GM21423 (cell line): ENCODE data around the gene HSPA4L.
A peak's percentile ranks its signal among the peaks of the same experiment; 100 is the strongest.

Experiments used
- ATAC-seq: cut with Tn5 transposase; IDR thresholded peaks from one replicate; pipeline ENCODE4 v1.9.1; 2021; ENCODE audit warnings: mild to moderate bottlenecking, moderate library complexity; ENCODE audit not compliant: unreplicated experiment

HSPA4L gene

GRCh38 chr4:127783026-127783769 is 1.1 kb downstream of the HSPA4L start:
- ATAC-seq: peak; percentile 12

GRCh38 chr4:127783955-127784770 is 2.0 kb downstream of the HSPA4L start:
- no peak for ATAC-seq

DNA sequence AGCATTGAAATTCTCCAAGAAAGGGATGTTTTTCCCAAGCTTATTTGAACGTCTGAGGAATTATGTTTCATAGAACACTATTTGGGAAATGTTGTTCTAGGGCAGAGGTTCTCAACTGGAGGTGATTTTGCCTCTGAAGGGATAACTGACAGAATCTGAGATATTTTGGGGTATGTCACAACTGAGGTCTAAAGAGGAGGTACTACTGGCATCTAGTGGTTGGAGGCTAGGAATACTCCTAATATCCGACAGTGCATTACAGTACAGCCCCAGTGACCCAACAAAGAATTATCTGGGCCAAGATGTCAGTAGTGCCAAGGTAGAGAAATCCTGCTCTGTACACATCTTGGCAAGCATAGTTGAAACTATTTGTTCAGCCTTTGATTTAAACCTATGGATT is 6.4 kb downstream of the HSPA4L start:
- peak; percentile 43 for ATAC-seq

DNA sequence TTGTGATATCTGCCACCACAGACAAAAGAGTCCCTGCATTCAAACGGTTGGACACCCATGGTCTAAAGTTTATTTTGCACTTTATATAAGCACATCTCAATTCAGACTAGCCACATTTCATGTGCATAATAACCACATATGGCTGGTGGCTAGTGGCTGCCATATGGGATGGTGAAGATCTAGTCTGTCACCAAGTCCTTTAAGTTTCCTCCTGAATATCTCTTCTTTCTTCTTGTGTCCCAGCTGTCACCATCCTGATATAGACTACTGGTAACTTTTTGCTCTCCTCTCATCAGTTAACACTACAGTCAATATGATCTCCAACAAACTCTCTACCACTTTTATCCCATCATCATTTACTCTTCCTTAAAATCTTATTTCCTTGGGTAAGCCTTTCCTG is 9.3 kb downstream of the HSPA4L start:
- no peak for ATAC-seq

- ATAC-seq: no peak
Observed at GRCh38 chr4:127793528-127793927, 11.4 kb downstream of the HSPA4L start.

GRCh38 chr4:127799711-127800110 is 17.6 kb downstream of the HSPA4L start:
- no peak for ATAC-seq

DNA sequence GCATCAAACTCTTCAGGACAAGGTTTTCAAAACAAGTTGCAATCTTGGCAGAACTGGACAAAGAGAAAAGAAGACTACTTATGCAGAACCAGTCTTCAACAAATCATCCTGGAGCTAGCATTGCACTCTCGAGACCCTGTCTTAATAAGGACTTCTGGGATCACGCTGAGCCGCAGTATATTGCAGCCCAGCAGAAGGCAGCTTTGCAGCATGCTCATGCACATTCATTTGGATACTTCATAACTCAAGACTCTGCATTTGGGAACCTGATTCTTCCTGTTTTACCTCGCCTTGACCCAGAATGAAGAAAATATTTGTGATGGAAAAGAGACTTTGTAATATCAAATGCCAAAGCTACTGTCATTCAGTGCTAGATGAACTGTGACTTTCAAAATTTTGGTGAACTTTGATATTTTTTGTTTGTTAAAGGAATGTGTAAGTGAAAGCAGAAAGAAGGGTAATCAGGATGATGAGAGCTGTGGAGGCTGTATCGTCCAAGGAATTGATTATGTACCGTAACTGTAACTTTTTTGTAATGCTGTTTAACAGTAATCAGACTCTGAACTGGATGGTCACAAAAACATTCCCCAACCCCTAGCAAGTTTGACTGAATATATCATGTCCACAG is 27.2 kb downstream of the HSPA4L start:
- no peak for ATAC-seq

DNA sequence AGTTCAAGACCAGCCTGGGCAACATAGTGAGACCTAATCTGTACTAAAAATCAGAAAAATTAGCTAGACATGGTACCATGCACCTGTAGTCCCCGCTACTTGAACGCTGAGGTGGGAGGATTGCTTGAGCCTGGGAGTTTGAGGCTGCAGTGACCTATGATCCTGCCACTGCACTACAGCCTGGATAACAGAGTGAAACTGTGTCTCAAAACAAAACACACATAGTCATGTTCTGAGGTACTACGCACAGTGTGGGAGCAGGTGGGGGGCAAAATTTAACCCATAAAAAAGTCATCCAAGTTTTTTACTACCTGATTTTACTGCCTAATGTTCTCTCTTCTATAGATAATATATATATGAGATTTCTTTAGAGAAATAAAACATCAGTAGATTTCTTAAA is 28.4 kb downstream of the HSPA4L start:
- no peak for ATAC-seq

GRCh38 chr4:127822430-127822829 is 40.3 kb downstream of the HSPA4L start:
- ATAC-seq: no peak

- no peak for ATAC-seq
Observed at GRCh38 chr4:127828121-127828520, 46.0 kb downstream of the HSPA4L start.

DNA sequence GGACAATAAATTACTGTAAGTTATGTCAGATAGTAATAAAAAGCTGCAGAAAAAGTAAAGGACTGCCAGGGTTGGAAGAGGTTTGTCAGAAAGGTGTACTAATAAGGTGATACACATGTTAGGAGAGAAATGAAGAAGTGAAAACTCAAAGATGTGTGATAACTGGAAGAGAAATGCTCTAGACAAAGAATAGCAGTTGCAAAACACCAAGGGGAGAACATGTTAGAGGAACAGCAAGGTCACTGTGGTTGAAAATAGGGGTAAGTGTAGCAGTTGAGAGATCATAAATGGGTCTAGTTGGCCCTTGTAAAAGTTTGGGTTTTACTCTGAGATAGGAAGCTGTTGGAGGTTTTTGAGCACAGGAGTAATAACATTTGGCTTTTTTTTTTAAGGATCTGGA is 46.9 kb downstream of the HSPA4L start:
- peak; percentile 83 for ATAC-seq

DNA sequence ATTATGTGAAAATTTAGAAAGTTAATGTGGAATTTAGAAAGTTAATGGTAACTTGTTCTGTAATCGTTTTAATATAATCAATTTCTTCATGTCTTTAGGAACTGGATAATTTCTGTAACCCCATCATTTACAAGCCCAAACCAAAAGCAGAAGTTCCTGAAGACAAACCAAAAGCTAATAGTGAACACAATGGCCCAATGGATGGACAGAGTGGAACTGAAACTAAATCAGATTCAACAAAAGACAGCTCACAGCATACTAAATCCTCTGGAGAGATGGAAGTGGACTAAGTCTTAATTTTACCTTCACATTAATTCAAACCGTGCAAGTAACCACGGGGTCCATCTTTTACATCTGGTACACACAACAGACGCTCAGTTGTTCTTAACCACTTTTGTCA is 50.5 kb downstream of the HSPA4L start:
- ATAC-seq: peak; percentile 69

DNA sequence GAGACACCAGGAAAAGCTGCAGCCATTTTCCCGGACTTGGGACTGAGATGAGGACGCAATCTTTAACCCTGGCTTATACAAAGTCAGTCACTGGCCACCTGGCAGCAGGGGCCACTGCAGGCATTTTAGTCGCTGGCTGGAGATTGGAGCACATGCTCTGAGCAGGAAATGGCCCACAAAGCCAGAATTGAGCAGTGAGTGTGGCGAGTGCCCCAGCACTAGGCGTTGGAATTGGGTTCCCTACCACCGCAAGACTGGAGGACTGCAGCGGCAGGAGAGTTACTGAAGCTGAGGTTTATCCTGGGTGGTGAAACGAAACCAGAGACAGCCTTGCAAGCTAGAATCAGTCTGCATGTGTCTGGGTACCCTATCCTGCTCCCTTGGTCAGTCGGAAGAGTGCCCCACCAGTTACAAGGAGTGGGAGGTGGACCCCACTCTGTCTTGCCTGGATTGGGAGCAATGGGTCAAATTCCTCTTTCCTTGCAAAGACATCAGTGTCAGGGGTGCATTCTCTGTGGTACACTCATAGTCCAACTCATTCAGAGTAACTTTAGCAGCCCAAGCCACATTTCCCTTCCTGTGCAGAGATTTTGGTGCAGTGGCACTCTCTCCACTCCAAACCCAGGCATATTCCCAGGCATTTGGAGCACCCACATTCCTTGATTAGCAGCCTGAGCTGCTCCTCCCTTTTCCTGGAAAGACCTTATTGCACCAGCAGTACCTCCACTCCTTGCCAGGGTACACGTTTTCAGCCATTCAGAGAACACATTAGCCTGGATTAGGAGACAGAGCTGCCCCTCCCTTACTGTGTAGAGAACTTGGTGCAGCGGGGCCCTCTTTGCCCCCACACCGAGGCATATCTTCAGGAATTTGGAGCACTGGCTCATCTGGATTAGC is 61.8 kb downstream of the HSPA4L start:
- no peak for ATAC-seq

DNA sequence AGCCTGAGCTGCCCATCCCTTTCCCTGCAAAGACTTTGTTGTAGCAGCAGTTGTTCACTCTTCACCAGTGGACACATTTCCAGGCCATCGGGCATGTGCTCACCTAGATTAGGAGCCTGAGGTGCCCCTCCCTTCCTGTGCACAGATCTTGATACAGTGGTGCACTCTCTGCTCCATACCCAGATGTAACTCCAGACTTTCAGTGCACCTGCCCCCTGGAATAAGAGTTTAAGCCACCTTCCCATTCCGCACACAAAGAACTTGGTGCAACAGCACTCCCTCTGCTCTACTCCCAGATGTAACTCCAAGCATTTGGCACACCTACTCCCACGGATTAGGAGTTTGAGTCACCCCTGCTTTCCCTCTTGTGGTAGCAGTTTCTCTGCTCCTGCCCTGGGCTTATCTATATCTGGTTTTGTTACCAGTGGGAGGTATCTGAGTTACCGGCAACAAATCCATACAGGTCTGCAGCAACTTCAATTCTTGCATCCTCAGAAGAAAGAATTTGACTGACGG is 62.5 kb downstream of the HSPA4L start:
- ATAC-seq: no peak

GRCh38 chr4:127846061-127846460 is 63.9 kb downstream of the HSPA4L start:
- ATAC-seq: no peak

DNA sequence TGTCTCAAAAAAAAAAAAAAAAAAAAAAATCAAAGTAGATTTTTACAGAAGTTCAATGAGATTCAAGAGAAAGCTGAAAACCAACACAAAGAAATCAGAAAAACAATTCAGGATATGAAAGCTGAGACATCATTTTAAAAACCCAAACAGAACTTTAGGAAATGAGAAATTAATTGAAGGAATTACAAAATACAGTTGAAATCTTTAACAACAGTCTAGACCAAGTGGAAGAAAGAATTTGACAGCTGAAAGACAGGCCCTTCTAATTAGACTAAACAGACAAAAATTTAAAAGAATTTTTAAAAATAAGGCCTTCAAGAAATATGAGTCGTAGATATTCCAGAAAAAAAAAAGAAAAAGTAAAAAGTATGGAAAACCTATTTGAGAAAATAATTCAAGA is 64.6 kb downstream of the HSPA4L start:
- ATAC-seq: no peak

DNA sequence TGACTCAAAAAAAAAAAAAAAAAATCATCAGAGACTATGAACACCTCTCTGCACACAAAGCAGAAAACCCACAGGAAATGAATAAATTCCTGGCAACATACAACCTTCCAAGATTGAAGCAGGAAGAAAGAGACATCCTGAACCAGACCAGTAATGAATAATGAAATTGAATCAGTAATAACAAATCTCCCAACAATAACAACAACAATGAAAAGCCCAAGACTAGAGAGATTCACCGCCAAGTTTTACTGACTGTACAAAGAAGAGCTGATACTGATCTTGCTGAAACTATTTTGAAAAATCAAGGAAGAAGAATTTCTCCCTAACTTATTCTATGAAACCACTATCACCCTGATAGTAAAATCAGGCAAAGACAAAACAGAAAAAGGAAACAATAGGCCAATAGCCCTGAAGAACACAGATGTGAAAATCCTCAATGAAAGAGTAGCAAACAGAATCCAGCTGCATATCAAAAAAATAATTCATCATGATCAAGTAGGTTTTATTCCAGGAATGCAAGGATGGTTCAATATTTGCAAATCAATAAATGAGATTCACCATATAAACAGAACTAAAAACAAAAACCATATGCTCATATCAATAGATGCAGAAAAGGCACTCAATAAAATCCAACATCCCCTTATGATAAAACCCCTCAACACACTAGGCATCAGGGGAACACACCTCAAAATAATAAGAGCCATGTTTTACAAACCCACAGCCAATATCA is 67.5 kb downstream of the HSPA4L start:
- ATAC-seq: no peak

- no peak for ATAC-seq
Observed at GRCh38 chr4:127852661-127853060, 70.5 kb downstream of the HSPA4L start.

DNA sequence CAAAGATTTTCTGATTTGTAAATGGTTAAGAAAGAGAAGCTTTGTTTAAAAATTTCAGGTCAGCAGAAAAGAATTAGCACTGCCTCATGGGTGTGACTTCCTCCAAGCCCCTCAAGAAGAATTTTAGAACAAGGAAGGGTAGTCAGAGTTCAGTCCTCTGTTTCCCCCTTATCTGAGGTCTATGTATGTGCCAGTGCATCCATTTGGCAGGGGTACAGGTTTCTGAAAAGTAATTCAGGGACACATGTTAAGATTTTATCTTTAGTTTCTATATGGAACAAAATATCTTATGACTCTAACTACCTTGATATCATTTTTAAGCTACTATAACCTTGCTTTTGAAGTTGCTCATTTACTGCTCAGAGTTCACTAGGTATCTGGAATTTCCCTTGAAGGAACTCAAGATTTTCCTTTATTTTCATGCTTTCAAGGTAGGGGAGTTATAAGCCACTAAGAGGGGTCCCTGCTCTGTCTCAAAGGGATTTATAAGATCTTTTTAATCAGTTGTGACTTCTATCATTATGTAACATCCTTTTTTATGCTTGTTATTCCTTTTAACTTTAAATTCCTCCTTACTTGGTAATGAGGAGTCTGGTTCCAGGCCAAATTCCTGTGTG is 74.2 kb downstream of the HSPA4L start:
- peak; percentile 7 for ATAC-seq
